ENCODE data around the gene ASB15. TPM values are rescaled to one million over a fixed set of nuclear protein-coding genes. Genes with fewer than 3 reads are reported as not detected.

Gene ASB15
- polyA plus RNA-seq, 2 of the 4 experiments (the other 2 are of a cell fraction) = not detected

- ATAC-seq (no peak), DNase-seq (ENCODE audit: low read depth in 1 of 2, low spot score in 1 of 2) (no peak), FAIRE-seq (no peak)
- H3K4me3 ChIP-seq = no peak overlapping the region
- H3K4me1 ChIP-seq = no peaks in the 10 kb centered on the region
- no peak overlapping the region for H3K27ac ChIP-seq
- ChIA-PET CTCF (no interaction called here), POLR2A (no interaction called here)
- no peak overlapping the region for H3K4me2 ChIP-seq
- H3K9me3 ChIP-seq = no peaks in the 10 kb centered on the region
- 27% methylated on average over 3 of the region's 3 CpGs for WGBS (ENCODE audit: missing lambda C conversion rate)
- TF ChIP-seq CHD4 (IDR thresholded peaks at IDR 0.05; ENCODE audit: borderline replicate concordance) (no peak), SREBF2 (IDR thresholded peaks at IDR 0.05) (no peak), BHLHE40 (IDR thresholded peaks at IDR 0.05; ENCODE audit: low read depth, low read length) (no peak), POLR2AphosphoS2 (conservative IDR thresholded peaks at IDR 0.05; ENCODE audit: low read length) (no peak), MAZ (IDR thresholded peaks at IDR 0.05; ENCODE audit: borderline replicate concordance, low read depth, low read length) (no peak), RFX5 (IDR thresholded peaks at IDR 0.05) (no peak), POLR2A (IDR thresholded peaks at IDR 0.05; ENCODE audit: low read length) (no peak), CTCF (IDR thresholded peaks at IDR 0.05) (no peak), HES2 (IDR thresholded peaks at IDR 0.05) (no peak), PBX3 (IDR thresholded peaks at IDR 0.05) (no peak), NPAS2 (CRISPR knock-in tag; IDR thresholded peaks at IDR 0.05; ENCODE audit: borderline replicate concordance) (no peak), ZFP36 (IDR thresholded peaks at IDR 0.05; ENCODE audit: borderline replicate concordance, partially characterized antibody) (no peak), ESRRA (IDR thresholded peaks at IDR 0.05; ENCODE audit: borderline replicate concordance, low read length) (no peak), RARB (CRISPR knock-in tag; IDR thresholded peaks at IDR 0.05) (no peak), PHF8 (IDR thresholded peaks at IDR 0.05; ENCODE audit: borderline replicate concordance, low read depth) (no peak), HDAC2 (IDR thresholded peaks at IDR 0.05) (no peak), MAX (IDR thresholded peaks at IDR 0.05) (no peak), NR3C1 (IDR thresholded peaks at IDR 0.05) (no peak)
Measured at GRCh38 chr7:123604739-123605138, 3.1 kb downstream of the ASB15 start.

GRCh38 chr7:123607423-123607975 is 5.9 kb downstream of the ASB15 start:
- POLR2A ChIA-PET = no interaction called here
- WGBS (ENCODE audit: missing lambda C conversion rate) = 18% methylated on average over 4 of the region's 4 CpGs
- TF ChIP-seq FOSL2 (IDR thresholded peaks at IDR 0.05) = no peak
- no peak for TF ChIP-seq FOSL2 (CRISPR knock-in tag; IDR thresholded peaks at IDR 0.05)
- no peak for TF ChIP-seq MAZ (IDR thresholded peaks at IDR 0.05; ENCODE audit: borderline replicate concordance, low read depth, low read length)
- TF ChIP-seq ZC3H11A (IDR thresholded peaks at IDR 0.05) = no peak
- no peak for TF ChIP-seq CTCF (IDR thresholded peaks at IDR 0.05)
- no peak for TF ChIP-seq PHF8 (IDR thresholded peaks at IDR 0.05; ENCODE audit: borderline replicate concordance, low read depth)
- no peak for TF ChIP-seq TP53 (CRISPR knock-in tag; IDR thresholded peaks at IDR 0.05)
- no peak for TF ChIP-seq REST (IDR thresholded peaks at IDR 0.05)
- TF ChIP-seq CHD4 (IDR thresholded peaks at IDR 0.05; ENCODE audit: borderline replicate concordance) = no peak
- TF ChIP-seq MAX (IDR thresholded peaks at IDR 0.05) = no peak
- no peak for TF ChIP-seq CEBPB (IDR thresholded peaks at IDR 0.05)
- TF ChIP-seq JUN (IDR thresholded peaks at IDR 0.05) = no peak
- no peak for TF ChIP-seq CHD2 (IDR thresholded peaks at IDR 0.05; ENCODE audit: low read length, partially characterized antibody)
- no peak for TF ChIP-seq EP300 (IDR thresholded peaks at IDR 0.05)
- TF ChIP-seq SREBF2 (IDR thresholded peaks at IDR 0.05) = no peak
- CTCF ChIA-PET = interaction anchor here (0.8 kb wide), 1 partner anchor 11 kb away, joined by 3 read pairs; no protein-coding TSS in a partner anchor
- no peak for ATAC-seq
- Histone ChIP-seq H3K9me3 (0 out of 3 replicates have a peak, but pooled peaks cover 3% of the 10 kb centered on the region), H3K4me2 (no peak overlapping the region), H3K27ac (no peak overlapping the region), H3K4me1 (no peaks in the 10 kb centered on the region), H3K4me3 (no peak overlapping the region)
- DNase-seq (ENCODE audit: low read depth in 1 of 2, low spot score in 1 of 2) = no peak
- FAIRE-seq = no peak

Measured in A549 (cell line).